Inflammatory macrophage treated with lipopolysaccharide for 1 hour (primary cell): ENCODE measurements around the gene THBD.

Source experiments
- DNase-seq, 2 donors: peaks; one replicate each; pipeline ENCODE4 v3.0.0-alpha.2; 2020 to 2022

THBD gene

GRCh38 chr20:23061262-23061661, 11.8 kb upstream of the THBD start:
- DNase-seq: no peak

GRCh38 chr20:23060629-23061028, 11.2 kb upstream of the THBD start:
- DNase-seq: no peak

GRCh38 chr20:23059846-23060245, 10.4 kb upstream of the THBD start:
- peak in 1 of 2 donors; percentile 29 for DNase-seq

GRCh38 chr20:23059001-23059400, 9.5 kb upstream of the THBD start:
- DNase-seq: no peak

GRCh38 chr20:23058240-23058639, 8.8 kb upstream of the THBD start:
- no peak for DNase-seq

GRCh38 chr20:23052904-23053303, 3.4 kb upstream of the THBD start:
- no peak for DNase-seq

- DNase-seq: peak; percentile 79 to 93
Measured at GRCh38 chr20:23050847-23051627, 1.6 kb upstream of the THBD start.

GRCh38 chr20:23050076-23050838, 785 bp upstream of the THBD start:
- DNase-seq: no peak

GRCh38 chr20:23048283-23049200, 930 bp downstream of the THBD start:
- DNase-seq: peak; percentile 49 to 61

GRCh38 chr20:23047738-23048214, 1.7 kb downstream of the THBD start:
- DNase-seq: no peak

- no peak for DNase-seq
Measured at GRCh38 chr20:23047001-23047737, 2.3 kb downstream of the THBD start.

- DNase-seq: no peak
Measured at GRCh38 chr20:23046431-23046830, 3.0 kb downstream of the THBD start.

GRCh38 chr20:23043376-23043775, 6.1 kb downstream of the THBD start:
- no peak for DNase-seq

GRCh38 chr20:23042270-23042669, 7.2 kb downstream of the THBD start:
- DNase-seq: no peak

- DNase-seq: no peak
Measured at GRCh38 chr20:23039885-23040508, 9.5 kb downstream of the THBD start.

GRCh38 chr20:23039136-23039875, 10.2 kb downstream of the THBD start:
- no peak for DNase-seq

GRCh38 chr20:23037017-23037481, 12.4 kb downstream of the THBD start:
- DNase-seq: no peak

- DNase-seq: no peak
Measured at GRCh38 chr20:23036371-23036770, 13.1 kb downstream of the THBD start.

GRCh38 chr20:23035731-23036130, 13.7 kb downstream of the THBD start:
- DNase-seq: no peak

GRCh38 chr20:23034721-23035671, 14.5 kb downstream of the THBD start, which contains the start of gene SSTR4:
Gene SSTR4, plus strand, starts transcription at chr20:23035312. Its CDS starts 172 bp downstream, at chr20:23035484.
- DNase-seq: no peak
